ENCODE data around the gene FTO. TPM values are rescaled to one million over a fixed set of nuclear protein-coding genes. Genes with fewer than 3 reads are reported as not detected.

Gene FTO
- total RNA-seq, 1 donor from 2014 or later, result 154 TPM

GRCh38 chr16:54015147-54015546 is 311.2 kb downstream of the FTO start:
- DNase-seq, result no peak

- no peak for DNase-seq
Observed at GRCh38 chr16:54022362-54022761, 318.4 kb downstream of the FTO start.

GRCh38 chr16:54026456-54026855 is 322.5 kb downstream of the FTO start:
- DNase-seq, result no peak

- DNase-seq, result no peak
Observed at GRCh38 chr16:54027062-54027461, 323.1 kb downstream of the FTO start.

- no peak for DNase-seq
Observed at GRCh38 chr16:54027558-54027957, 323.6 kb downstream of the FTO start.

- DNase-seq, result no peak
Observed at GRCh38 chr16:54027995-54028394, 324.0 kb downstream of the FTO start.

- no peak for DNase-seq
Observed at GRCh38 chr16:54030451-54030850, 326.5 kb downstream of the FTO start.

- DNase-seq, result no peak
Observed at GRCh38 chr16:54031107-54031760, 327.3 kb downstream of the FTO start.

GRCh38 chr16:54033747-54034146 is 329.8 kb downstream of the FTO start:
- DNase-seq, result no peak

- DNase-seq, result no peak
Observed at GRCh38 chr16:54034684-54035083, 330.7 kb downstream of the FTO start.

- no peak for DNase-seq
Observed at GRCh38 chr16:54040480-54040879, 336.5 kb downstream of the FTO start.

- DNase-seq, result no peak
Observed at GRCh38 chr16:54040975-54041374, 337.0 kb downstream of the FTO start.

- no peak for DNase-seq
Observed at GRCh38 chr16:54048586-54049495, 344.9 kb downstream of the FTO start.

GRCh38 chr16:54049591-54050458 is 345.9 kb downstream of the FTO start:
- DNase-seq, result no peak

- no peak for DNase-seq
Observed at GRCh38 chr16:54050459-54051210, 346.7 kb downstream of the FTO start.

GRCh38 chr16:54051821-54052220 is 347.9 kb downstream of the FTO start:
- no peak for DNase-seq

GRCh38 chr16:54052271-54052670 is 348.3 kb downstream of the FTO start:
- DNase-seq, result no peak

- DNase-seq, result no peak
Observed at GRCh38 chr16:54053891-54054820, 350.2 kb downstream of the FTO start.

- no peak for DNase-seq
Observed at GRCh38 chr16:54055191-54055590, 351.2 kb downstream of the FTO start.

GRCh38 chr16:54055864-54056263 is 351.9 kb downstream of the FTO start:
- no peak for DNase-seq

GRCh38 chr16:54056921-54057320 is 353.0 kb downstream of the FTO start:
- DNase-seq, result no peak

Data from occipital lobe (tissue), 2 donors.